T-helper 2 cell (primary cell): Measurements from ENCODE around the gene BHLHE40.
"Not testable (repeated sequence)": the region's sequence is repeated elsewhere in the genome, so short reads cannot be mapped to it uniquely, and the experiment has no call there.

ENCODE experiments used
- DNase-seq, 5 experiments: peaks; one replicate each; pipeline versions ENCODE4 v3.0.0 to v3.0.0-alpha.2; 2012 to 2022

BHLHE40 gene

GRCh38 chr3:4963669-4964570 lies 15.3 kb upstream of the BHLHE40 start:
- DNase-seq: no peak

- DNase-seq: peak in 2 of 5 experiments; percentile 39 to 79
These were observed 13.2 kb upstream of the BHLHE40 start for GRCh38 chr3:4966006-4966405.

GRCh38 chr3:4967683-4968082 lies 11.6 kb upstream of the BHLHE40 start:
- DNase-seq: not testable (repeated sequence)

- not testable (repeated sequence) for DNase-seq
These were observed 7.8 kb upstream of the BHLHE40 start for GRCh38 chr3:4971437-4971836.

GRCh38 chr3:4971838-4972237 lies 7.4 kb upstream of the BHLHE40 start:
- DNase-seq: no peak

- peak in 1 of 5 experiments; percentile 44 for DNase-seq
These were observed 6.3 kb upstream of the BHLHE40 start for GRCh38 chr3:4972652-4973643.

GRCh38 chr3:4974154-4974553 lies 5.1 kb upstream of the BHLHE40 start:
- no peak for DNase-seq

- peak in 1 of 5 experiments; percentile 83 for DNase-seq
These were observed 3.1 kb upstream of the BHLHE40 start for GRCh38 chr3:4976109-4976508.

GRCh38 chr3:4977001-4977852 lies 2.0 kb upstream of the BHLHE40 start:
- peak in 2 of 5 experiments; percentile 86 to 88 for DNase-seq

GRCh38 chr3:4977853-4978203 lies 1.4 kb upstream of the BHLHE40 start:
- DNase-seq: peak in 2 of 5 experiments; percentile 72 to 82

- peak; percentile 49 to 89 (median 75) for DNase-seq
These were observed 852 bp upstream of the BHLHE40 start for GRCh38 chr3:4978204-4978965.

- peak; percentile 63 to 99 (median 82) for DNase-seq
These were observed 240 bp upstream of the BHLHE40 start for GRCh38 chr3:4978966-4979427.

GRCh38 chr3:4980229-4981203 lies 1.3 kb downstream of the BHLHE40 start:
- peak; percentile 70 to 89 (median 85) for DNase-seq

GRCh38 chr3:4981294-4981664 lies 2.0 kb downstream of the BHLHE40 start:
- DNase-seq: no peak

- no peak for DNase-seq
These were observed 2.6 kb downstream of the BHLHE40 start for GRCh38 chr3:4981665-4982494.

GRCh38 chr3:4982773-4983738 lies 3.8 kb downstream of the BHLHE40 start:
- no peak for DNase-seq

- DNase-seq: peak in 4 of 5 experiments; percentile 59 to 90 (median 72)
These were observed 4.7 kb downstream of the BHLHE40 start for GRCh38 chr3:4983739-4984510.
